Limb (tissue), 2 donors: ENCODE measurements around the gene PRM2.

Source experiments
- DNase-seq, 2 donors: peaks; one replicate each; pipeline ENCODE4 v3.0.0-alpha.2; 2016; ENCODE audit errors: extremely low spot score in 2 of 2

The PRM2 gene

DNA sequence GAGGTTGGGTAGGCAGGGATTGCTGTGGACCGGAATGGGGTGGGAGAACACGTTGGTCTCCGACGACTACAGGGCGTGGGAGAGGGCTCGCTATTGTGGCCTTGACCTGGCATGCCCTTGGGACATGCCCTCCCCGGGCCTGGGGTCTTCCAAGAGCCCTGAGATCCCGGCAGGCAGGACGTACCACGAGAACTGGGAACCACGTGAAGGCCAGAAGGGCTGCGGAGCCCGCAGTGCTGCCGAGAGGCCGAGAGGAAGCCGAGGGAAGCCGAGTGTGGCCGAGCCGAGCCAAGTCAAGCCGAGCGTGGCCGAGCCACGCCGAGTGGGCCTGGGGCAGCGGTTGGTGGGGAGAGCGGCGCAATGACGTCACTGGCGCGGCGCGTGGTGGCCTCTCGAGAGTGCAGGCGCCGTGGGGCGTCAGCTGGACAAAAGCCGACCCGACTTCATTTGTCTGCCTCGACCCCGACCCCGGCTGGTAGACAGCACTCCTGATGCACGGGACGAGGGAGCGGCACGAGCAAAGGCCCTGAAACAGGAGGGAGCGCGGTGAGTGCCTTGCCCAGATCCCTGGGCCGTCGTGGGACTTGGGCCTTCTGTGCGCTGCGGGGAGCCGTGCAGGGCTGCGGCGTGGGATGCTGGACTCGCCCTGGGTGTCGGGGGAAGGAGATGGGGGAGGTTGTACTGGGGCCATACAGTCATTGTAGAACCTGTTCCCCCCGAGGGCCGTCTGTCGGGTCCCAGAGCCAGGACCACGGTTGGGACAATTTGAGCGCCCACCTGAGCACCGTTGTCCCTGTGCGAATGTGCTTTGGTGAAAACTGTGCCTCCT lies 26.8 kb downstream of the PRM2 start:
- DNase-seq = no peak

DNA sequence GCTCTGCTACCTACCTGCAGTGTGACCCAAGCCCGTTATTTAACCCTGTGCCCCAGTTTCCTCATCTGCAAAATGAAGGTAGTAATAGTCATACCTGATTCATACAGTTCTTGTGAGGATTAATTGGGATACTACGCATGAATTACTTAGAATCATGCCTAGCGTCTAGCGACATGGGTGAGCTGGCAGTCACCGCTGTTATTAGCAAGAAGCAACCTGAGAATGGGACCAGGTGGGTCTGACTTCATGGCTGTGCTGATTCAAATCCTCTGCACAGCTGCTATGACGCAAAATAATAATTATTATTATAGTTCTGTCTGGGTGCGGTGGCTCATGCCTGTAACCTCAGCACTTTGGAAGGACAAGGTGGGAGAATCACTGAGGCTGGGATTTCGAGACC lies 28.1 kb downstream of the PRM2 start:
- no peak for DNase-seq

DNA sequence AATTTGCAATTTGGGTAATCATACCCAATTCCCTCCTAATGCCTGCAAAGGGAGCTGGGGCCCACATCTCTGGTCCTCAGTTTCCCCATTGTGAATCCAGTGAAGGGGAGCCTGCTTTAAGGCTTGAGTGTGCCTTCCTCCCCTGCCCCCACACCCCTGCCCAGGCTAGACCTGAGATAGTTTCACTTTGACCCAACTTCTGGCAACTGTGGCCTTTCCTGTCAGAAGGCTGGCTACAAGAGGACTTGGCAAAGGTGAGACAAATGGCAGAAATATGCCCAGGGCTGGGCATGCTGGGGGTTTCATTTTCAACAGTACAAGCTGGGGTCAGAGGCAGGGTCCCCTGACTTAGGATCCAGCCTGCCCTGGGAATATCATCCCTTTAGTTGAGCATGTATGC lies 30.3 kb downstream of the PRM2 start:
- DNase-seq = no peak

DNA sequence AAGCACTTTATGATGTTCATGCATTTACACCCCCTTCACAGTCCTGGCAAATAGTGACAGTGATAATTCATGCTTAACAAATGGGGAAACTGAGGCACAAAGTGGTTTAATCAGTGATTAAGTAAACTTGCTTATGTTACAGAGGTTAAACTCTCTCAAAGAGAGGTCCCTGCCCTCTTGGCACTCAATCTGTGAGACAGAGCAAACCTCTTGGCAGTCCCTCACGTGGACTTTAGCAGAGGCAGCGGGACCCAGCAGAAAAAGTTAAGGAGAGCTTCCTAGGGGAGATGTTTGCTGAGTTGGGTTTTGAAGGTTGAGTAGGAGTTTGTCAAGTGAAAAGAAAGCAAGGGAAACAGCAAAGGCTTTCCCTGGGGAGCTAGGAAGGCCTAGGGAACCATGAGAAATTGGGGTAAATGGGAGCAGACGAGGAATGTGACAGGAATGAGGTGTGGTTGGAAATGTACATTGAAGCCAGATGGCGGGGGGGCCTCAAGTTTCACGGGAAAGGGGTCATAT lies 31.0 kb downstream of the PRM2 start:
- DNase-seq = no peak

DNA sequence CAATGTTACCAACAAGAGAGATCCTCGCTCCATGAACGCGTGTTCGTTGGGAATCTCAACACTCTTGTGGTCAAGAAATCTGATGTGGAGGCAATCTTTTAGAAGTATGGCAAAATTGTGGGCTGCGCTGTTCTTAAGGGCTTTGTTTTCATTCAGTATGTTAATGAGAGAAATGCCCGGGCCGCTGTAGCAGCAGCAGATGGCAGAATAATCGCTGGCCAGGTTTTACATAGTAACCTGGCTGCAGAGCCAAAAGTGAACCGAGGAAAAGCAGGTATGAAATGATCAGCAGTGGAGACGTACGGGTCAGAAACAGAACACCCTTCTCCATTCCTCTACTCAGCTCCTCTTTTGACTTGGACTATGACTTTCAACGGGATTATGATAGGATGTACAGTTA lies 33.6 kb downstream of the PRM2 start:
- no peak for DNase-seq

DNA sequence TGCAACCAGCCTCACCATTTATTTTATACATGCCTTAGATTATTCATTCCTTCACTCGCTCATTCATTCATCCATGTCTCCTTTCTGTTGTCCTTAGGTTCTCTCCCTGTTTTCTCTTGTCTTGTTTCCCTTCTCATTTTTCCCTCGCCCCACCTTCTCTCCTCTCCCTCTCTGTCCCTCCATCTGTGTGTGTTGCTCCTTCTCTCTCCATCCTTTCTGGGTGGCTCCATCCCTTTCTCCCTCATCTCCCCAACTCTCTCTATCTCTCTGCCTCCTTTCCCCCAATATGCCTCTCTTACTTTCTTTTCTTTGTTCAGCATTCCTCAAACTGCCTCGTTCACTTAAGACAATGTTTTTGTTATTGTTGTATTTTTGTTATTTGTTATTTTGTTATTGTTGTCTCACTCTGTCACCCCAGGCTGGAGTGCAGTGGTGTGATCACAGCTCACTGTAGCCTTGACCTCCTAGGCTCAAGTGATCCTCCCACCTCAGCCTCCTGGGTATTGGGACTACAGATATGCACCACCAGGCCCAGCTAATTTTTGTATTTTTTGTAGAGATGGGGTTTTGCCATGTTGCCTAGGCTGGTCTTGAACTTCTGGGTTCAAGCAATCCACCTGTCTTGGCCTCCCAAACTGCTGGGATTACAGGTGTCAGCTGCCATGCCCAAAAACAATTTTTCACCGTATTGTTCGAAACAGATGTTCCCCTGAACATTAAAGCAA lies 34.6 kb downstream of the PRM2 start:
- DNase-seq = no peak

DNA sequence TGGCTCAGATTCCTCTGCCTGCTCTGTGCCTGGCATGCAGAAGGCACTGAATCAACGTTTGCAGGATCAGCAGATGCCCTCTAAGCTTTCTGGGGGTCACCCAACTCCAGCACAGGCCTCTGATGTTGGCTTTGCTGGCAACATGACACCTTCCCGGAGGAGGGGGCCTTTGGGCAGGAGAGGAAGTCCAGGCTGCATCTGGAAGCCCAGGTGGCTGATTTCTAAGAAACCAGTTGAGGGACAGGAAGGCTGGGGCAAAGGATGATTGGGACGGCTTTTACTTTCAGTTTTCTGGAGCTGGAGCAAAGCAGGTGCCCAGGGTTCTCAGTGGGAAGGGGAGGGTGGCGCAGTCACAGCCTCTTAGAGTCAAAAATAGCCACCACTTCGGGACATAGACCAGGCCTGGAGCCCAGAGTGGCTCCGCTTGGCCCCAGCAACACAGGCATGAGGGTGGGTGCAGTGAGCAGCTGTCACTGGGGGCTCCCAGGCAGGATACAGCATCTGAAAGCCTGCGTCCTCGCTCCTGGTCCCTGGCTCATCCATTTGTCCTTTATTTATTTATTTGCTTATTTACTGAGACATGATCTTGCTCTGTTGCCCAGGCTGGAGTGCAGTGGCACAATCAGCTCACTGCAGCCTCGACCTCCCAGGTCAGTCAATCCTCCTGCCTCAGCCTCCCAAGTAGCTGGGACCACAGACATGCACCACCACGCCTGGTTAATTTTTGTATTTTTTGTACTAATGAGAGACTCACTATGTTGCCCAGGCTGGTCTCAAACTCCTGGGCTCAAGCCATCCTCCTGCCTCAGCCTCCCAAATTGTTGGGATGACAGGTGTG lies 35.4 kb downstream of the PRM2 start:
- no peak for DNase-seq

DNA sequence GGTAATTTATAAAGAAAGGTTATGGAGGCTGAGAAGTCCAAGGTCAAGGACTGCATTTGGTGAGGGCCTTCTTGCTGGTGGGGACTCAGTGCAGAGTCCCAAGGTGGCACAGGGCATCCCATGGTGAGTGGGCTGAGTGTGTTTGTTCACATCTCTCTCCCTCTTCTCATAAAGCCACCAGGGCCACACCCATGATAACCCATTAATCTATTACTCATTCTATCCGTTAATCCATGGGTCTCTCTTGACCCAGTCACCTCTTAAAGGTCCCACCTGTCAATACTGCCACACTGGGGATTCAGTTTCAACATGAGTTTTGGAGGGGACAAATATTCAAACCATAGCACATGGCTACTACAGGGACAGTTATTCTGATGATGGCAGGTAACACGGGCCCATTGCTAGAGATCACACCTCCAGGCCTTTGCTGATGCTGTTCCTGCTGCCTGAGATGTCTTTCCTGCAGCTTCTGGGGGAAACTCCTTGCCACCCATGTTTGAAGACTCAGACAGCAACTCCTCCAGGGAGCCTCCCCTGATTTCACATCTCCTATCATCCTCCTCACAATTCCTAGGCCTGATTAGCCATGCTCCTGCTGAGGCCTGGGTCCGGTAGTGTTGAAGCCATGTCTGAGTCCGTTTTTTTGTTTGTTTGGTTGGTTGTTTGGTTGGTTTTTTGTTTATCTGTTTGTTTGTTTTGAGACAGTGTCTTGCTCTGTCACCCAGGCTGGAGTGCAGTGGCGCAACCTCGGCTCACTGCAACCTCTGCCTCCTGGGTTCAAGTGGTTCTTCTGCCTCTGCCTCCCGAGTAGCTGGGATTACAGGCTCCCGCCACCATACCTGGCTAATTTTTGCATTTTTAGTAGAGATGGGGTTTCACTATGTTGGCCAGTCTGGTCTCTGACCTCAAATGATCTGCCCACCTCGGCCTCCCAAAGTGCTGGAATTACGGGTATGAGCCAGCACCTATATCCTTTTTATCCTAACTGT lies 36.3 kb downstream of the PRM2 start:
- DNase-seq = no peak

DNA sequence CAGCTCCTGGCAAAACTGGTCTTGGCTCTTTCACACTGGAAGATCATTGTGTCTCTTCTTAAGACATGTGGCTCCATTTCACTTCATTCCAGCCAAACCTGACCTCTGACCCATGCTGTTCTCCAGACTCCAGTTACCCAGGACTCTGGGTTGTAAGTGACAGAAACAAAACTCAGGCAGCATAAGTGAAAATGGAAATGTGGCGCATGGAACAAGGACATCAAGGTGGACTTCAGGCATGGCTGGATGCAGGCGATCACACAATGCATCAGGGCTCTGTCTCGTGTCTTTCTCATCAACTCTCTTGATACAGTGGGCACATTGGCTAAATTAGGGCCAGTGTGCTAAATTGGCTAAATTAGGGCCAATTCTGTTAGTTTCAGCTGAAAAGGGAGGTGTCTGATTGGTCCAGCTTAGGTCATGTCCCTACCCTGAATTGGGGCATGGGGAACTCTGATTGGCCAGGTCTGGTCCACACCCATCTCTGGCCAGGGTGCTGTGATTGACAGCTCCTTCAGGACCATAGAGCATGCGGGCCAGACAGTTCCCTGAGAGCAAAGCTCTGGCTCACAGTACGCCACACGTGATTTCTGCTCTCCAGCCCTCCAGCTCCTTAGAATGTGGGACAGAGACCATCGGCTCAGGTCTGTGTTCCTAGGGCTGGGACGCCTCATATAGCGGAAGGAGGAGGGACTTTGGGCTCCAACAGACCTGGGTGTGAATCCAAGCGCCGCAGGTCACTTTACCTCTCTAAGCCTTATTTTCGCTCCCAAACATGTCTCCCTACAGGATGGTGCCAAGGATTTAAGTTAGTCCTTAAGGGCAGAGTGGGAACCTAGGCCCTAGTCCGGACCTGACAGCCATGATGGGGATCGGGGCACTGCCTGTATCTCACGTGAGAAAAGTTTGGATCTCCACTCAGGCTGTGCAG lies 37.7 kb downstream of the PRM2 start:
- no peak for DNase-seq

DNA sequence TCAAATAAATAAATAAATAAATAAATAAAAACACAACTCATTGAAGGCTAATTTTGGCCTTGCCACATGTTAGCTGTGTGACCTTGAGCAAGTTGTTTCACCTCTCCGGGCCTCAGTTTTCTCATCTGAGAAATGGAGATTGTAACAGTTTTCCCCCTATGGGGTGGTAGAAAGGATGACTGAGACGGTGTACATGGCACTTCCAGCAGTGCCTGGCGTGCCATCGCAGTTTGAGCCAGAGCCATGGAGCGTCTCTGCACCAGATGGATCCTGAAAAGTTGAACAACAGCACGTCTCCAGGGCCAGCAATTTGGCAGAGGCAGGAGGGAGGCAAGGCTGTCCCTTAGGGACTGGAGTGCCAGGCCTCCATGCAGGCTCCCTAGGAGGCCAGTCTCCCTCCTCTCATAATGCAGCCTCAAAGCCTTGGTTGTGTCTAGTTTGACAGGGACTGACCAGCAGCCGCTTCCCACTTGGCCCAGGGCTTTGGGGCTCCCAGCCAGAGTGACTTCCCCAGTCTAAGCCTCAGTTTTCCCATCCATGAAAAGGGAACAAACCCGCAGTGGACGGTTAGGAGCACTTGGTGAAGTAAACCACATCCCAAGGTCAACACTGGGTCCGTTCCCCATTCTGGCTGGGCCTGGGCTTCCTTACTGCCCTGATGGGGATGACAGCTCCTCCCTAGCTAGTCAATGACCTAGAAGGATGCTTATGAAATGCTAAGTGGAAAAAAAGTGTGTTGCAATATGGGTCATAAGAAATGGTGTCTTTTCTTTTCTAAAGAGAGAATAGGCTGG lies 39.6 kb downstream of the PRM2 start:
- DNase-seq = no peak

DNA sequence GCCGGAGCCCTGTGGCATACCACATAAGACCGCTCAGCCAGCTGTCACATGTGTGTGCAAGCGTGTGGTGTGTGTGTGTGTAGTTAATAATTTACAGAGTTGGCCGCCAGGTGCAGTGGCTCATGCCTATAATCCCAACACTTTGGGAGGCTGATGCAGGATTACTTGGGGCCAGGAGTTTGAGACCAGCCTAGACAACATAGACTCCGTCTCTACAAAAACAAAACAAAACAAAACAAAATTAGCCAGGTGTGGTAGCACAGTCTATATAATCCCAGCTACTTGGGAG lies 40.6 kb downstream of the PRM2 start:
- DNase-seq = no peak

DNA sequence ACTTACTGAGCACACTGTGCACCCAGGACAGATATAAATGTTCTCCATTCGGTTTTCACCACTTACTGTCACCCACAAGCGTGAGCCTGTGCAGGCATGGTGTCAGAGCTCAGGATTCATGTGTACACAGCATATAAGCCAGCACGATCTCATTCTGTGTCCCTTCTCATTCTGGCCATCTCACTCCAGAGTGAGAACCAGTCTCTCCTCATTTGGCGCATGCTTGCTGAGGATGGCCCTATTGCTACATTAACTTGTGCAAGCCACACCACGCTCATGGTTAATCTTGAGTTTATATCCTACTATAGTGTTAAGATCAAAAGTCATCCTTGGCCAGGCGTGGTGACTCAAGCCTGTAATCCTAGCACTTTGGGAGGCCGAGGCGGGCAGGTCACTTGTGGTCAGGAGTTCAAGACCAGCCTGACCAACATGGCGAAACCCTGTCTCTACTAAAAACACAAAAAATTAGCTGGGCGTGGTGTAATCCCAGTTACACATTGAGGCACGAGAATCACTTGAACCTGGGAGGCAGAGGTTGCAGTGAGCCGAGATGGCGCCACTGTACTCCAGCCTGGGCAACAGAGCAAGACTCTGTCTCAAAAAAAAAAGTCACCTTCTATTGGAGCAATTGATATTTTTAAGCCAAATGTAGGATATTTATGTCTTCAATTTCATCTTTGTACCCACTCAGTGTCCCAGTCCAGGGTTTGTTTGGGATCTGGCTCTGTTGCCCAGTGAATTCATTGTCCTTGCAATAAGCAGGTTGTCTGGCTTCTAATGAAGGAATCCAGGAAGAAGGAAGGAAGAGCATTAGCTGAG lies 41.2 kb downstream of the PRM2 start:
- DNase-seq = no peak

DNA sequence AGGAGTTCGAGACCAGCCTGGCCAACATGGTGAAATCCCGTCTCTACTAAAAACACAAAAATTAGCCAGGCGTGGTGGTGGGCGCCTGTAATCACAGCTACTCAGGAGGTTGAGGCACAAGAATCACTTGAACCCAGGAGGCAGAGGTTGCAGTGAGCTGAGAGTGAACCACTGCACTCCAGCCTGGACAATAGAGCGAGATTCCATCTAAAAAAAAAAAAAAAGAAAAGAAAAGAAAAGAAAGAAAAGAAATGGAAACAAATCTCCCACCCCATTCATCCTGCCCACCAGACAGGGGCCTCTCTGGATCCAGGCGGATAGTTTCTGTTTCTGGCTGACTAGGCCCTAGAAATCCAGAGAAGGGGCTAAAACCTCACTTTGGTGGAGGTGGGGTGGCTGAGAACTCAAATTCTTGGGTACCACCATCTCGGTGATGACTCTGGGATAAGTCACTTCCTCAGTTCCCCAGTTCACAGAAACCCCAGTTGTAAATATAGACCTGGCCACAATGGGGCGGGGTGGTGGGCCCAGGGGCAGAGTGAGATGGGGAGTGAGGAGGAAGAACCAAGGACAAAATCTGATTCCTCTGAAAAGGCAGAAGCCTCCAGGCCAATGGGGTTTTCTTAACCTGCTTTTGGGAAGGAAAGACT lies 42.4 kb downstream of the PRM2 start:
- no peak for DNase-seq

DNA sequence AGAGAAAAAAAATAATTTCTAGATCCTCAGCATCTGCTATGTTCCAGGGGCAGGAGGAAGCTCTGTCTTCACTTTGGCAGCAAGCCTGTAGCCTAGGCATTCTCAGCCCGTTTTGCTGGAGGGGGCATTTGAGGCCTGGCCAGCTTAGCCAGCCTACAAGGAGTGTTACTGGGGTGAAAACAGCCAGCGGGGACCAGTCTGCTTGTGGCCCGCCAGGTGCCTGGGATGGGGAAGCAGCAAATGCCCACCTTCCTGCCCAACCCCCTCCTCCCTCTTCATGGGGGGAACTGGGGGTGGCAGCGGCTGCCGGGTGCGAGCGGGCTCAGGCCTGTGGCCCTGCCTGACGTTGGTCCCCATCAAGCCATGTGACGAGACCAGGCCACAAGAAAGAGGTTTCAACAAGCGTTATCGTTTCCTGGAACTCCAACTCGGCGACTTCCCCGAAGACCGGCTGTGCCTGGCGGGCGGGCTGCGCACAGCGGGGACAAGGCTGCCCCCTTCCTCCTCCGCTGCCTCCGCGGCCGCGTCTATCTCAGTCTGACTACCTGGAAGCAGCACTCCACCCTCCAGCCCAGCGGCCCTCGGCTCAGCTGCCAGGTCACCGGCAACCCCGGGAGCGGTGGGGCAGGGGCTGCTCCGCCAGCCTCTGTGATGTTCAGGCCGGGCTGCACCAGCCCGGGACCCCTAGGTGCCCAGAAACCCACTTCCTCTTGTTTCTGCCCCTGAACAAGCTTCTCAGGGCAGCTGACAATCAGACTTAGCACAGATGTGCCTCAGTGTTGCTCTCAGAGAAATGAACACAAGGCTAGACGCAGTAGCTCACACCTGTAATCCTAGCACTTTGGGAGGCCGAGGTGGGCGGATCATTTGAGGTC lies 43.2 kb downstream of the PRM2 start:
- DNase-seq = no peak

DNA sequence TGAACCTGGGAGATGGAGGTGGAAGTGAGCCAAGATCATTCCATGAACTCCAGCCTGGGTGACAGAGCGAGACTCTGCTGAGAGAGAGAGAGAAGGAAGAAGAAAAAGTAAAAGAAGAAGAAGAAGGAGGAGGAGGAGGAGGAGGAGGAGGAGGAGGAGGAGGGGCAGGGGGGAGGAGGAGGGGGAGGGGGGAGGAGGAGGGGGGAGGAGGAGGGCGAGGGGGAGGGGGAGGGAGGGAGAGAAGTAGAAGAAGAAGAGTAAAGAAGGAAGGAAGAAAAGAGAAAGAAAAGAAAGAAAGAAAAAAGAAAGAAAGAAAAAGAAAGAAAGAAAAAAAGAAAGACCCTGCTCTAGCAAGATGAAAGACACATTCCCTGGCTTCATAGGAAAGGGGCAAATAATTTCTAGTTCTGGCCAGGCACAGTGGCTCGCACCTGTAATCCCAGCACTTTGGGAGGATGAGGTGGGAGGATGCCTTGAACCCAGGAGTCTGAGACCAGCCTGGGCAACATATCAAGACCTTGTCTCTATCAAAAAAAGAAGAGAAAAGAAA lies 43.9 kb downstream of the PRM2 start:
- DNase-seq = no peak

DNA sequence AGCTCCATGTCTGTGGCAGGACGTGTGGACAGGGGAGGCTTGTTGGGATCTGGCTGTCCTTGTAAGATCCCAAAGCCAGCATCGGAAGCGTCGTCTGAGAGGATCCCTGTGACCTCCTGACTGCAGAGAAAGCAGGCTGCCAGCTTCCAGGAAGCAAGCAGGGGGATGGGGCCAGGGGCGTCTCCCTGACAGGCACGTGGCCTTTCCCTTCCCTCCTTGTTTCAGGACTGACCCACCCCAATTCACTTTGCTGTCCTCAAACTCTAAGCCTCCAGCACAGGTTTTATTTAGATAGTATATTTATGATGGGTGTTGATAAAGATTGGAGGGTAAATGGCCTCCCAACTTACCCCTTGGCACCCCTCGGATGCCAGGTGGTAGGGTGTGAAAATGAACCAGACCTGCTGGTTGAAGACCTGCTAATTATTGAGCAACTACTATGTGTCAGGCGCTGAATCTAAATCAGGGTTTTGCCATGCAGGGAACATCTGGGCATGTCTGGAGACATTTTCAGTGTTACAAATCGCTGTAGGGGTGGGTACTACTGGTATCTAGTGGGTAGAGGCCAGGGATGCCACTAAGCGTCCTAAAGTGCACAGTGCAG lies 44.8 kb downstream of the PRM2 start:
- no peak for DNase-seq
